SK-N-SH (cell line): Measurements from ENCODE around the gene CENPX. TPM values are rescaled to one million over a fixed set of nuclear protein-coding genes. Genes with fewer than 3 reads are reported as not detected.

Experiments used
- CTCF ChIA-PET: fragments of 300-600, 350-600 bp; formaldehyde crosslinking; extraction: SDS; loops from one replicate; lab custom pipeline; 2021; lab: Yijun Ruan, JAX
- POLR2A ChIA-PET: fragments of 350-600 bp; sonication (Branson Sonifier 250); formaldehyde crosslinking; extraction: SDS; loops from one replicate; lab custom pipeline; 2020; ENCODE audit warnings: antibody characterized with exemption, inconsistent platforms; lab: Yijun Ruan, JAX
- DNase-seq: peaks from one replicate; pipeline ENCODE4 v3.0.0; 2012
- H2AFZ ChIP-seq: fragments of 200-600 bp; sonication (generic); 2 replicates; pipeline ENCODE4 v1.8.1; 2016; ENCODE audit warnings: antibody characterized with exemption, mild to moderate bottlenecking, low read depth
- H3F3A ChIP-seq: fragments of 200-600 bp; sonication (generic); replicated peaks from 2 replicates; pipeline ENCODE3; 2016; ENCODE audit warnings: antibody characterized with exemption, mild to moderate bottlenecking; ENCODE audit not compliant: insufficient read depth
- H3K27ac ChIP-seq, 2 experiments: fragments of 200-500 bp in 1 of 2; fragments of 200-600 bp in 1 of 2; sonication (Bioruptor generic) in 1 of 2; sonication (generic), shearing (Covaris generic) in 1 of 2; 2 replicates each; pipeline versions ENCODE4 v1.5.1 to v1.6.1; 2014 to 2016; ENCODE audit warnings: low read depth in 2 of 2, inconsistent platforms in 1 of 2, low read length in 1 of 2, mild to moderate bottlenecking in 1 of 2, mixed read lengths in 1 of 2
- H3K27me3 ChIP-seq: fragments of 200-600 bp; sonication (generic), shearing (Covaris generic); 2 replicates; pipeline ENCODE4 v1.6.1; 2016; ENCODE audit warnings: mixed run types; ENCODE audit not compliant: insufficient read depth
- H3K36me3 ChIP-seq, 2 experiments: fragments of 200-500 bp in 1 of 2; fragments of 200-600 bp in 1 of 2; sonication (Bioruptor generic) in 1 of 2; sonication (generic) in 1 of 2; replicated peaks in 1 of 2; 2 replicates each; pipeline versions ENCODE3 to v1.5.1; 2014 to 2016; ENCODE audit warnings: low read length in 1 of 2, mild to moderate bottlenecking in 1 of 2; ENCODE audit not compliant: insufficient read depth in 2 of 2, control insufficient read depth in 1 of 2
- H3K4me1 ChIP-seq, 2 experiments: fragments of 200-500 bp in 1 of 2; fragments of 200-600 bp in 1 of 2; sonication (Bioruptor generic) in 1 of 2; sonication (generic), shearing (Covaris generic) in 1 of 2; 2 replicates each; pipeline versions ENCODE4 v1.5.1 to v1.6.1; 2014 to 2016; ENCODE audit warnings: low read depth in 1 of 2, low read length in 1 of 2, mixed run types in 1 of 2; ENCODE audit not compliant: insufficient read depth in 2 of 2, control insufficient read depth in 1 of 2
- H3K4me2 ChIP-seq: fragments of 200-600 bp; sonication (generic), shearing (Covaris generic); 2 replicates; pipeline ENCODE4 v1.6.1; 2017; ENCODE audit warnings: mixed run types
- H3K4me3 ChIP-seq, 2 experiments: fragments of 200-500 bp in 1 of 2; fragments of 200-600 bp in 1 of 2; sonication (Bioruptor generic) in 1 of 2; sonication (generic), shearing (Covaris generic) in 1 of 2; 2 replicates each; pipeline versions ENCODE4 v1.5.1 to v1.8.1; 2014 to 2016; ENCODE audit warnings: low read depth in 2 of 2, inconsistent platforms in 1 of 2, low read length in 1 of 2, mild to moderate bottlenecking in 1 of 2, mixed read lengths in 1 of 2, moderate library complexity in 1 of 2
- H3K79me2 ChIP-seq: fragments of 200-600 bp; sonication (generic); 2 replicates; pipeline ENCODE4 v1.8.1; 2017; ENCODE audit warnings: mild to moderate bottlenecking; ENCODE audit not compliant: insufficient read depth
- H3K9ac ChIP-seq: fragments of 200-600 bp; sonication (generic); 2 replicates; pipeline ENCODE4 v1.6.1; 2017; ENCODE audit warnings: mixed run types
- H3K9me2 ChIP-seq: fragments of 200-600 bp; sonication (generic); 2 replicates; pipeline ENCODE4 v1.6.1; 2017; ENCODE audit warnings: mixed run types
- H3K9me3 ChIP-seq: fragments of 200-600 bp; sonication (generic); 2 replicates; pipeline ENCODE4 v1.6.1; 2017; ENCODE audit warnings: mixed run types, mild to moderate bottlenecking, moderate library complexity
- H4K20me1 ChIP-seq: fragments of 200-600 bp; sonication (generic); 2 replicates; pipeline ENCODE4 v1.6.1; 2017; ENCODE audit warnings: mild to moderate bottlenecking, mixed run types; ENCODE audit not compliant: insufficient read depth
- EZH2phosphoT487 ChIP-seq: fragments of 200-600 bp; sonication (generic); IDR thresholded peaks from 2 replicates; pipeline ENCODE4 v1.6.1; 2017; ENCODE audit warnings: low read depth, mixed run types, mild to moderate bottlenecking, antibody characterized with exemption, moderate library complexity, borderline replicate concordance
- FOXJ3 ChIP-seq: sonication (generic); formaldehyde crosslinking; IDR thresholded peaks from 2 replicates; pipeline ENCODE4 v1.5.1; 2020; ENCODE audit warnings: mild to moderate bottlenecking, missing genetic modification reagents
- FOXM1 ChIP-seq: IDR thresholded peaks from 2 replicates; pipeline ENCODE4 v1.4.0; 2012; ENCODE audit warnings: low read depth, mild to moderate bottlenecking
- GATA2 ChIP-seq: sonication (generic); formaldehyde crosslinking; IDR thresholded peaks from 2 replicates; pipeline ENCODE4 v1.5.0; 2020; ENCODE audit warnings: mild to moderate bottlenecking, missing genetic modification reagents
- MEF2A ChIP-seq: IDR thresholded peaks from 2 replicates; pipeline ENCODE4 v1.4.0; 2012; ENCODE audit warnings: low read depth, borderline replicate concordance
- MXI1 ChIP-seq: IDR thresholded peaks from 2 replicates; pipeline ENCODE4 v1.6.1; 2012; ENCODE audit warnings: mild to moderate bottlenecking, low read depth, low read length, improper control_type of control experiment
- NFIC ChIP-seq: IDR thresholded peaks from 2 replicates; pipeline ENCODE4 v1.4.0; 2012; ENCODE audit warnings: borderline replicate concordance
- NRF1 ChIP-seq: IDR thresholded peaks from 2 replicates; pipeline ENCODE4 v1.6.1; 2012; ENCODE audit warnings: low read depth, mild to moderate bottlenecking, low read length
- POLR2AphosphoS5 ChIP-seq: IDR thresholded peaks from 2 replicates; pipeline ENCODE4 v1.6.1; 2012; ENCODE audit warnings: low read depth, low read length
- RAD21 ChIP-seq: IDR thresholded peaks from 2 replicates; pipeline ENCODE4 v1.6.1; 2012; ENCODE audit warnings: mild to moderate bottlenecking, low read length
- RCOR1 ChIP-seq: fragments of 150-350 bp; IDR thresholded peaks from 2 replicates; pipeline ENCODE4 v1.6.1; 2017; ENCODE audit warnings: antibody characterized with exemption, low read length
- RFX5 ChIP-seq: IDR thresholded peaks from 2 replicates; pipeline ENCODE4 v1.6.1; 2012; ENCODE audit warnings: mild to moderate bottlenecking, improper control_type of control experiment, low read length
- SIN3A ChIP-seq: IDR thresholded peaks from 2 replicates; pipeline ENCODE4 v1.6.1; 2012; ENCODE audit warnings: low read depth, mild to moderate bottlenecking, low read length, moderate library complexity, borderline replicate concordance
- TEAD4 ChIP-seq: IDR thresholded peaks from 2 replicates; pipeline ENCODE4 v1.4.0; 2012; ENCODE audit warnings: mild to moderate bottlenecking, borderline replicate concordance; ENCODE audit not compliant: insufficient read depth
- WGBS: methylation state at CpG from one replicate; pipeline ENCODE4 v1.1.6; 2017; ENCODE audit warnings: low lambda C conversion rate; 5-methylcytosine and 5-hydroxymethylcytosine counted together
- polyA plus RNA-seq, 3 experiments: library from polyadenylated mRNA; depleted of rRNA; stranded (reverse); fragments of >200 nt; gene quantifications; 2 replicates each; pipeline ENCODE4 v1.2.3, GENCODE V29; 2012
- TF ChIP-seq, protein P1 (sequence below): fragments of 150-350 bp; IDR thresholded peaks from 2 replicates; pipeline ENCODE4 v1.6.1; 2016; ENCODE audit warnings: mild to moderate bottlenecking, low read depth, low read length
- TF ChIP-seq, protein P2 (sequence below): fragments of 150-350 bp; IDR thresholded peaks from 2 replicates; pipeline ENCODE4 v1.6.1; 2017; ENCODE audit warnings: antibody characterized with exemption, low read length, low read depth, borderline replicate concordance
- TF ChIP-seq, protein P3 (sequence below): IDR thresholded peaks from 2 replicates; pipeline ENCODE4 v1.4.0; 2012; ENCODE audit warnings: low read depth
- TF ChIP-seq, protein P4 (sequence below): fragments of 200-600 bp; sonication (generic); IDR thresholded peaks from 2 replicates; pipeline ENCODE4 v1.6.1; 2017; ENCODE audit warnings: antibody characterized with exemption, mild to moderate bottlenecking, moderate library complexity

Gene CENPX
- polyA plus RNA-seq, 1 of the 3 experiments (the other 2 are of a cell fraction): 255 TPM

DNA sequence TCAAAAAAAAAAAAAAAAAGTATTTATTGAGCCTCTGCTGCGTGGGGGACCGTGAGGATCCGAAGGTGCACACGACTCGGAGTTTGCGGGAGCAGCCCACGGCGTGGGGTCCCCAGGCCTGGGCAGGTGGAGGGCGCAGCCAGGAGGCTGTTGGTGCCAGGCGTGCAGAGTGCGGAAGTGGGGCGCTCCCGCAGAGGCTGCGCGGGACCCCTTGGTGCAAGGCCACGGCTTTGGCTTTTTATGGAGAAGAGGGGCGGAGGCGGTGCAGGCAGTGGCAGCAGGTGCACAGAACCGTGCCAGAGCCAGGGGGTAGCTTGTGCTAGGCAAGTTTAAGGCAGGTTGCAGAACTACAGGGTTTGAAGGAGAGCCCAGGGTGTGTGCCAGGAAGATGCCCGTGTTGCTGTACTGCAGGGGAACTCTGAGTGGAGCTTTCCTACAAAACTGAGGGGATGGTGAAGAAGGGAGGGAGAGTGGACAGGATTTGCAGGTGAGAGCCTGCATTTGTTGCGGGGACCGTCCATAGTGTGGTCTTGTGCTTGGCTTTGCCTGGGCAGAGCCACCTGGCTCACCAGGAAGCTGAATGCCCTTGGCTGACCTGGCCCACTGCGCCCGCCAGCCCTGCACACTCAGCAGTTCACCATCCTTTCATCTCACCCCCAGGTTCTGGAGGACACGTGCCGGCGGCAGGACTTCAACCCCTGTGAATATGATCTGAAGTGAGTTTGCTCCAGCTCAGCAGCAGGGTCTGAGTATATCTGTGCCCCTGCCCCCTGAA is 44.0 kb downstream of the CENPX start:
- Histone ChIP-seq H3K9ac (no peak overlapping the region), H2AFZ (no peak overlapping the region), H3K4me3 (peak overlapping the region; percentile 69 to 95), H3K9me3 (no peaks in the 10 kb centered on the region)
- CTCF ChIA-PET: interaction anchor here (0.7 to 11.6 kb wide), 10 partner anchors 10 to 51 kb away, joined by 3 to 85 read pairs (median 6); partner anchors contain the start of genes CENPX, LRRC45, MAFG and NOTUM
- TF ChIP-seq, protein P1, sequence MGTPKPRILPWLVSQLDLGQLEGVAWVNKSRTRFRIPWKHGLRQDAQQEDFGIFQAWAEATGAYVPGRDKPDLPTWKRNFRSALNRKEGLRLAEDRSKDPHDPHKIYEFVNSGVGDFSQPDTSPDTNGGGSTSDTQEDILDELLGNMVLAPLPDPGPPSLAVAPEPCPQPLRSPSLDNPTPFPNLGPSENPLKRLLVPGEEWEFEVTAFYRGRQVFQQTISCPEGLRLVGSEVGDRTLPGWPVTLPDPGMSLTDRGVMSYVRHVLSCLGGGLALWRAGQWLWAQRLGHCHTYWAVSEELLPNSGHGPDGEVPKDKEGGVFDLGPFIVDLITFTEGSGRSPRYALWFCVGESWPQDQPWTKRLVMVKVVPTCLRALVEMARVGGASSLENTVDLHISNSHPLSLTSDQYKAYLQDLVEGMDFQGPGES: no peak
- TF ChIP-seq RFX5: no peak
- TF ChIP-seq, all 33 proteins: peak for 0
- Histone ChIP-seq H3K27me3 (no peaks in the 10 kb centered on the region), H3K36me3 (peaks cover 11 to 18% of the 10 kb centered on the region in 2 experiments), H3K79me2 (peaks cover 26% of the 10 kb centered on the region), H3K9me2 (no peaks in the 10 kb centered on the region), H3F3A (peaks cover 4% of the 10 kb centered on the region), H4K20me1 (no peaks in the 10 kb centered on the region), H3K4me2 (peak overlapping the region; percentile 99), H3K4me1 (peaks cover 10 to 18% of the 10 kb centered on the region in 2 experiments; a peak in 2 of 4 replicates), H3K27ac (peak overlapping the region in 1 of 2 experiments; percentile 65; a peak in 1 of 4 replicates)
- 88% methylated on average over 27 of the region's 27 CpGs for WGBS
- no peak for DNase-seq
- POLR2A ChIA-PET: interaction anchor here (0.6 to 1.3 kb wide), 6 partner anchors 9 to 266 kb away, joined by 3 to 6 read pairs (median 4); partner anchors contain the start of gene SLC25A10

DNA sequence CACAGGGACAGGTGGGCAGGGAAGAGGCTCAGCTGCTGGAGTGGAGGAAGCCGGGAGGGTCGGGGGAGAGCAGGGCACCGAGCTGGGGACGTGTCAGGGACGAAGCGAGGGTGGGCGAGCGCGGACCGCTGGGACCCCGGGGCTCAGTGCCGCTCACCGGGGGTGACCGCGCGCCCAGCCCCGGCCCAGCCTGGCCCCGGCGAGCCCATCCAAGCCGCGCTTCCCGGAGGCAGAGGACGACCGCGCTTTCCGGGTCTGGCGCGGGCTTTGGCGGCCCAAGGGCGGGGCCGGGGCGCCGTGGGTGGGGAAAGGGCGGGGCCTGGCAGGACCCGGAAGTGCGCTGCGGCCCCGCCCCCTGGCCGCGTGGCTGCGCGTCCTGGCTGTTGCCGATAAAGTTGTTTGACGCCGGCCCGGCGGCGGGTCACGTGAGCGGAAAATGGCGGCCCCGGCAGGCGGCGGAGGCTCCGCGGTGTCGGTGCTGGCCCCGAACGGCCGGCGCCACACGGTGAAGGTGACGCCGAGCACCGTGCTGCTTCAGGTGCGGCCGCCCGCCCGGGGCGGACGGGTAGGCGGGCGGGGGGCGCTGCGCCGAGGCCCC is 45.4 kb downstream of the CENPX start, which contains the start of gene ASPSCR1:
Gene ASPSCR1 (plus strand): TSS at position 419 of the 598 bp plus-strand sequence. CDS start 18 bp downstream, at position 437.
- no peaks in the 10 kb centered on the region for H3K9me2 ChIP-seq
- peaks cover 10 to 18% of the 10 kb centered on the region in 2 experiments; a peak in 2 of 4 replicates for H3K4me1 ChIP-seq
- peak within 1 kb of the TSS; percentile 99 for H3K4me2 ChIP-seq
- peaks cover 3% of the 10 kb centered on the region for H3F3A ChIP-seq
- no peaks in the 10 kb centered on the region for H3K27me3 ChIP-seq
- H3K79me2 ChIP-seq: peaks cover 26% of the 10 kb centered on the region
- H3K9me3 ChIP-seq: peaks cover 4% of the 10 kb centered on the region; the same call in 1 of the 2 replicates
- DNase-seq: peak; percentile 99
- no peaks in the 10 kb centered on the region for H4K20me1 ChIP-seq
- peak within 1 kb of the TSS; percentile 94 for H3K9ac ChIP-seq
- peak within 1 kb of the TSS; percentile 65 to 83 for H3K27ac ChIP-seq
- peak within 1 kb of the TSS; percentile 91 for H2AFZ ChIP-seq
- 2% methylated on average over 35 of the region's 76 CpGs for WGBS
- ChIA-PET POLR2A (interaction anchor here (0.6 to 1.5 kb wide), 7 partner anchors 10 to 108 kb away, joined by 3 to 9 read pairs (median 3); partner anchors contain the start of gene PYCR1), CTCF (interaction anchor here (1.3 to 11.6 kb wide), 6 partner anchors 10 to 59 kb away, joined by 3 to 85 read pairs (median 14); partner anchors contain the start of genes CENPX, LRRC45, MAFG and NOTUM)
- peak within 1 kb of the TSS; percentile 69 to 95 for H3K4me3 ChIP-seq
- H3K36me3 ChIP-seq: peaks cover 11 to 15% of the 10 kb centered on the region in 2 experiments
- peak; percentile 69 for TF ChIP-seq RCOR1
- no peak for TF ChIP-seq FOXJ3
- no peak for TF ChIP-seq EZH2phosphoT487
- TF ChIP-seq SIN3A: peak; percentile 98
- no peak; the same call in 1 of the 2 replicates for TF ChIP-seq MEF2A
- TF ChIP-seq, protein P2, sequence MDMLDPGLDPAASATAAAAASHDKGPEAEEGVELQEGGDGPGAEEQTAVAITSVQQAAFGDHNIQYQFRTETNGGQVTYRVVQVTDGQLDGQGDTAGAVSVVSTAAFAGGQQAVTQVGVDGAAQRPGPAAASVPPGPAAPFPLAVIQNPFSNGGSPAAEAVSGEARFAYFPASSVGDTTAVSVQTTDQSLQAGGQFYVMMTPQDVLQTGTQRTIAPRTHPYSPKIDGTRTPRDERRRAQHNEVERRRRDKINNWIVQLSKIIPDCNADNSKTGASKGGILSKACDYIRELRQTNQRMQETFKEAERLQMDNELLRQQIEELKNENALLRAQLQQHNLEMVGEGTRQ: peak; percentile 92
- peak; percentile 19; the same call in 1 of the 2 replicates for TF ChIP-seq NRF1
- TF ChIP-seq NFIC: no peak
- TF ChIP-seq, protein P3, sequence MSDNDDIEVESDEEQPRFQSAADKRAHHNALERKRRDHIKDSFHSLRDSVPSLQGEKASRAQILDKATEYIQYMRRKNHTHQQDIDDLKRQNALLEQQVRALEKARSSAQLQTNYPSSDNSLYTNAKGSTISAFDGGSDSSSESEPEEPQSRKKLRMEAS: peak; percentile 99
- TF ChIP-seq, protein P1: no peak
- no peak for TF ChIP-seq RAD21
- TF ChIP-seq MXI1: peak; percentile 97
- TF ChIP-seq, protein P4, sequence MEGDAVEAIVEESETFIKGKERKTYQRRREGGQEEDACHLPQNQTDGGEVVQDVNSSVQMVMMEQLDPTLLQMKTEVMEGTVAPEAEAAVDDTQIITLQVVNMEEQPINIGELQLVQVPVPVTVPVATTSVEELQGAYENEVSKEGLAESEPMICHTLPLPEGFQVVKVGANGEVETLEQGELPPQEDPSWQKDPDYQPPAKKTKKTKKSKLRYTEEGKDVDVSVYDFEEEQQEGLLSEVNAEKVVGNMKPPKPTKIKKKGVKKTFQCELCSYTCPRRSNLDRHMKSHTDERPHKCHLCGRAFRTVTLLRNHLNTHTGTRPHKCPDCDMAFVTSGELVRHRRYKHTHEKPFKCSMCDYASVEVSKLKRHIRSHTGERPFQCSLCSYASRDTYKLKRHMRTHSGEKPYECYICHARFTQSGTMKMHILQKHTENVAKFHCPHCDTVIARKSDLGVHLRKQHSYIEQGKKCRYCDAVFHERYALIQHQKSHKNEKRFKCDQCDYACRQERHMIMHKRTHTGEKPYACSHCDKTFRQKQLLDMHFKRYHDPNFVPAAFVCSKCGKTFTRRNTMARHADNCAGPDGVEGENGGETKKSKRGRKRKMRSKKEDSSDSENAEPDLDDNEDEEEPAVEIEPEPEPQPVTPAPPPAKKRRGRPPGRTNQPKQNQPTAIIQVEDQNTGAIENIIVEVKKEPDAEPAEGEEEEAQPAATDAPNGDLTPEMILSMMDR: no peak
- no peak for TF ChIP-seq FOXM1
- TF ChIP-seq GATA2 (CRISPR knock-in tag): no peak
- no peak for TF ChIP-seq TEAD4
- TF ChIP-seq POLR2AphosphoS5: peak; percentile 87
- TF ChIP-seq RFX5: no peak
